Naive thymus-derived CD4-positive, alpha-beta T cell (primary cell): Measurements from ENCODE around the gene CD244. TPM values are rescaled to one million over a fixed set of nuclear protein-coding genes. Genes with fewer than 3 reads are reported as not detected.
"Not testable (repeated sequence)": the region's sequence is repeated elsewhere in the genome, so short reads cannot be mapped to it uniquely, and the experiment has no call there.

Source experiments
- ATAC-seq: fragments of 150-1000 bp; cut with Tn5 transposase; 2 replicates; pipeline ENCODE4 v1.10.0; 2021; ENCODE audit warnings: mild to moderate bottlenecking, moderate library complexity
- CTCF ChIA-PET: fragments of 350-600 bp; sonication (Branson Sonifier 250); formaldehyde crosslinking; loops from one replicate; lab custom pipeline; 2021; ENCODE audit warnings: antibody characterized with exemption; lab: Charles Lee
- POLR2A ChIA-PET: fragments of 350-600 bp; sonication (Branson Sonifier 250); formaldehyde crosslinking; loops from one replicate; lab custom pipeline; 2021; ENCODE audit warnings: antibody characterized with exemption, inconsistent platforms; lab: Charles Lee
- DNase-seq, 9 donors: peaks; one replicate each; pipeline versions ENCODE4 v3.0.0 to v3.0.0-alpha.2; 2020 to 2022; ENCODE audit warnings: mixed read lengths in 1 of 9
- H3K27ac ChIP-seq: one replicate; pipeline ENCODE4 v1.7.0; 2013; ENCODE audit warnings: mild to moderate bottlenecking, low read depth, low read length, moderate library complexity
- H3K27me3 ChIP-seq, 2 donors: one replicate each; pipeline ENCODE4 v1.7.0; 2013; ENCODE audit warnings: low read length in 2 of 2, mild to moderate bottlenecking in 2 of 2, moderate library complexity in 2 of 2; ENCODE audit not compliant: control insufficient read depth in 2 of 2, insufficient read depth in 2 of 2
- H3K36me3 ChIP-seq, 3 experiments: 1 replicate in 2 of 3; 2 replicates in 1 of 3; pipeline ENCODE4 v1.7.0; 2013; ENCODE audit warnings: low read length in 3 of 3, mild to moderate bottlenecking in 3 of 3, moderate library complexity in 1 of 3; ENCODE audit not compliant: insufficient read depth in 3 of 3, control insufficient read depth in 2 of 3
- H3K4me1 ChIP-seq, 2 donors: one replicate each; pipeline ENCODE4 v1.7.0; 2013; ENCODE audit warnings: low read length in 2 of 2, mild to moderate bottlenecking in 2 of 2, moderate library complexity in 1 of 2; ENCODE audit not compliant: control insufficient read depth in 2 of 2, insufficient read depth in 2 of 2
- H3K4me3 ChIP-seq: 2 replicates; pipeline ENCODE4 v1.7.0; 2013; ENCODE audit warnings: mild to moderate bottlenecking, low read length
- H3K9me3 ChIP-seq, 3 experiments: 1 replicate in 2 of 3; 2 replicates in 1 of 3; pipeline ENCODE4 v1.7.0; 2013; ENCODE audit warnings: low read length in 3 of 3; ENCODE audit not compliant: control insufficient read depth in 2 of 3
- H3K27ac Mint-ChIP-seq, 9 donors: one replicate each; pipeline ENCODE4 v1.8.0; 2020 to 2022; ENCODE audit warnings: mixed read lengths in 9 of 9, mild to moderate bottlenecking in 8 of 9, moderate library complexity in 5 of 9, inconsistent platforms in 2 of 9
- H3K27me3 Mint-ChIP-seq, 5 donors: one replicate each; pipeline ENCODE4 v1.8.0; 2021 to 2022; ENCODE audit warnings: mixed read lengths in 5 of 5, mild to moderate bottlenecking in 1 of 5
- H3K36me3 Mint-ChIP-seq, 5 donors: one replicate each; pipeline ENCODE4 v1.8.0; 2020 to 2022; ENCODE audit warnings: mixed read lengths in 5 of 5, mild to moderate bottlenecking in 3 of 5, inconsistent platforms in 1 of 5
- H3K4me1 Mint-ChIP-seq, 7 donors: one replicate each; pipeline ENCODE4 v1.8.0; 2020 to 2022; ENCODE audit warnings: mixed read lengths in 7 of 7, mild to moderate bottlenecking in 3 of 7, inconsistent platforms in 1 of 7
- H3K4me3 Mint-ChIP-seq, 10 donors: one replicate each; pipeline ENCODE4 v1.8.0; 2020 to 2022; ENCODE audit warnings: mild to moderate bottlenecking in 10 of 10, mixed read lengths in 10 of 10, moderate library complexity in 6 of 10, inconsistent platforms in 2 of 10
- H3K9me3 Mint-ChIP-seq, 11 donors: one replicate each; pipeline ENCODE4 v1.8.0; 2020 to 2022; ENCODE audit warnings: mixed read lengths in 11 of 11, mild to moderate bottlenecking in 4 of 11, inconsistent platforms in 1 of 11, moderate library complexity in 1 of 11
- intact Hi-C, 2 donors: fragments of 100-400 bp; cut with micrococcal nuclease; formaldehyde crosslinking; loops; one replicate each; pipeline ENCODE4 v1.15.1; 2023
- polyA plus RNA-seq, 2 donors: library from polyadenylated mRNA; unstranded; fragments of 300-500 nt; fragmentation: Illumina TruSeq; gene quantifications; one replicate each; pipeline ENCODE4 v1.2.3, GENCODE V29; 2021
- total RNA-seq, 6 experiments: library from RNA in 5 of 6; stranded (reverse) in 5 of 6; gene quantifications; 1 replicate in 5 of 6; 2 replicates in 1 of 6; pipeline ENCODE4 v1.2.3 and lab custom pipeline; 2021 to 2026

Gene CD244
- total and polyA plus RNA-seq, 7 experiments from 2014 or later, result 0.27 to 33.6 (median 3.9) TPM

- Mint-ChIP-seq H3K36me3 (no peaks in the 10 kb centered on the region), H3K4me1 (no peaks in the 10 kb centered on the region), H3K27me3 (peaks cover 0 to 26% (median 0%) of the 10 kb centered on the region in 5 donors), H3K27ac (no peak overlapping the region), H3K9me3 (peaks cover 0 to 3% (median 0%) of the 10 kb centered on the region in 11 donors), H3K4me3 (no peak overlapping the region)
- no peaks in the 10 kb centered on the region for H3K9me3 ChIP-seq
- H3K4me1 ChIP-seq, result no peaks in the 10 kb centered on the region
- no peak overlapping the region for H3K27ac ChIP-seq
- H3K36me3 ChIP-seq, result no peaks in the 10 kb centered on the region
- no peak for ATAC-seq
- ChIA-PET POLR2A (no interaction called here), CTCF (no interaction called here)
- H3K4me3 ChIP-seq, result no peak overlapping the region
- intact Hi-C loops, result no loop called here
- no peak for DNase-seq
- no peaks in the 10 kb centered on the region for H3K27me3 ChIP-seq
These were observed 42.3 kb upstream of the CD244 start for GRCh38 chr1:160904783-160905616.

DNA sequence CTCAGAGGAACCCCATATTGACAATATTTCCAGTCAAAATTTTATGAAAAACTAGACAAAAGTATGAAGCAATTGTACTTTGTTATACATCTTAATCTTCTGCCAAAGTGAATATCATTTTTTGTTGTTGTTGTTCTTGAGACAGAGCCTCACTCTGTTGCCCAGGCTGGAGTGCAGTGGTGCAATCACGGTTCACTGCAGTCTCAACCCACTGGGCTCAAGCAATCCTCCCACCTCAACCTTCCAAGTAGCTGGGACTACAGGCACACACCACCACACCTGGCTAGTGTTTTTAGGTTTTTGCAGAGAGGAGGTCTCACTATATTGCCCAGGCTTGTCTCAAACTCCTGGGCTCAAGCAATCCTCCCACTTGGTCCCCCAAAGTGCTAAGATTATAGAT is 39.6 kb upstream of the CD244 start:
- H3K4me3 Mint-ChIP-seq, H3K4me1 Mint-ChIP-seq, intact Hi-C loops, H3K4me3 ChIP-seq, H3K9me3 Mint-ChIP-seq, DNase-seq, POLR2A ChIA-PET, H3K36me3 ChIP-seq, H3K27ac Mint-ChIP-seq, ATAC-seq, H3K27ac ChIP-seq, H3K9me3 ChIP-seq, CTCF ChIA-PET, H3K36me3 Mint-ChIP-seq, H3K27me3 ChIP-seq, H3K4me1 ChIP-seq: not testable (repeated sequence)
- peaks cover 0 to 48% (median 0%) of the 10 kb centered on the region in 5 donors for H3K27me3 Mint-ChIP-seq

GRCh38 chr1:160901768-160902167 is 39.1 kb upstream of the CD244 start:
- H3K27ac ChIP-seq, result no peak overlapping the region
- Mint-ChIP-seq H3K4me1 (no peaks in the 10 kb centered on the region), H3K27me3 (peaks cover 0 to 51% (median 2%) of the 10 kb centered on the region in 5 donors), H3K9me3 (peaks cover 0 to 7% (median 0%) of the 10 kb centered on the region in 11 donors), H3K36me3 (peaks cover 0 to 3% (median 0%) of the 10 kb centered on the region in 5 donors), H3K27ac (no peak overlapping the region), H3K4me3 (no peak overlapping the region)
- H3K9me3 ChIP-seq, result no peaks in the 10 kb centered on the region
- H3K4me1 ChIP-seq, result no peaks in the 10 kb centered on the region
- no peak overlapping the region for H3K4me3 ChIP-seq
- ATAC-seq (no peak), DNase-seq (no peak)
- POLR2A ChIA-PET, result no interaction called here
- no peaks in the 10 kb centered on the region for H3K36me3 ChIP-seq
- CTCF ChIA-PET, result no interaction called here
- no peaks in the 10 kb centered on the region for H3K27me3 ChIP-seq
- intact Hi-C loops, result no loop called here

- H3K4me3 ChIP-seq, H3K27ac ChIP-seq, H3K4me3 Mint-ChIP-seq, intact Hi-C loops, H3K27me3 ChIP-seq, H3K9me3 Mint-ChIP-seq, H3K27ac Mint-ChIP-seq, H3K4me1 Mint-ChIP-seq, H3K4me1 ChIP-seq, H3K36me3 ChIP-seq, DNase-seq, CTCF ChIA-PET, H3K36me3 Mint-ChIP-seq, H3K9me3 ChIP-seq, POLR2A ChIA-PET, ATAC-seq: not testable (repeated sequence)
- peaks cover under 1 to 58% (median 7%) of the 10 kb centered on the region in 5 donors for H3K27me3 Mint-ChIP-seq
These were observed 38.0 kb upstream of the CD244 start for GRCh38 chr1:160900683-160901082.

DNA sequence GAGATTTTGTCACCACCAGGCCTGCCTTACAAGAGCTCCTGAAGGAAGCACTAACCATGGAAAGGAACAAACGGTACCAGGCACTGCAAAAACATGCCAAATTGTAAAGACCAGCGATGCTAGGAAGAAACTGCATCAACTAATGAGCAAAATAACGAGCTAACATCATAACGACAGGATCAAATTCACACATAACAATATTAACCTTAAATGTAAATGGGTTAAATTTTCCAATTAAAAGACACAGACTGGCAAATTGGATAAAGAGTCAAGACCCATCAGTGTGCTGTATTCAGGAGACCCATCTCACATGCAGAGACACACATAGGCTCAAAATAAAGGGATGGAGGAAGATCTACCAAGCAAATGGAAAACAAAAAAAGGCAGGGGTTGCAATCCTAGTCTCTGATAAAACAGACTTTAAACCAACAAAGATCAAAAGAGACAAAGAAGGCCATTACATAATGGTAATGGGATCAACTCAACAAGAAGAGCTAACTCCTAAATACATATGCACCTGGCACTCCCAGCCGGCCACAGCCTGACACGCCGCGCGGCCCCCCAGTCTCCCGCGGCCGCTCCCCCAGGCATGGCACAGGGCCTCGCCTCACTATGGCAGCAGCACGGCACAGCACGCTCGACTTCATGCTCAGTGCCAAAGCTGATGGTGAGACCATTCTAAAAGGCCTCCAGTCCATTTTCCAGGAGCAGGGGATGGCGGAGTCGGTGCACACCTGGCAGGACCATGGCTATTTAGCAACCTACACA is 31.9 kb upstream of the CD244 start:
- H3K4me1 Mint-ChIP-seq, H3K4me1 ChIP-seq, H3K27me3 ChIP-seq, H3K4me3 Mint-ChIP-seq, H3K27ac Mint-ChIP-seq, ATAC-seq, H3K9me3 ChIP-seq, H3K27ac ChIP-seq, intact Hi-C loops, H3K36me3 ChIP-seq, H3K4me3 ChIP-seq, DNase-seq, POLR2A ChIA-PET: not testable (repeated sequence)
- Mint-ChIP-seq H3K9me3 (peaks cover 0 to 17% (median 10%) of the 10 kb centered on the region in 11 donors), H3K36me3 (peaks cover 0 to 19% (median 4%) of the 10 kb centered on the region in 5 donors), H3K27me3 (peaks cover 7 to 74% (median 14%) of the 10 kb centered on the region in 5 donors)
- CTCF ChIA-PET, result interaction anchor here (1.0 kb wide), 1 partner anchor 60 kb away, joined by 3 read pairs; no protein-coding TSS in a partner anchor

DNA sequence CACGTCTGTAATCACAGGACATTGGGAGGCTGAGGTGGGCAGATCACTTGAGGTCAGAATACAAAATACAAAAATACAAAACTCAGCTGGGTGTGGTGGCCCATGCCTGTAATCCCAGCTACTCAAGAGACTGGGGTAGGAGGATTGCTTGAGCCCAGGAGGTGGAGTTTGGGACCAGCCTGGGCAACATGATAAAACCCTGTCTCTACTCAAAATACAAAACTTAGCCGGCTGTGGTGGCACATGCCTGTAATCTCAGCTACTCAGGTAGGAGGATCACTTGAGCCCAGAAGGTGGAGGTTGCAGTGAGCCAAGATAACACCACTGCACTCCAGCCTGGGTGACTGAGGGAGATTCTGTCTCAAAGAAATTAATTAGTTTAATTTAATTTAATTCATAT is 28.8 kb upstream of the CD244 start:
- no peak overlapping the region for H3K27ac Mint-ChIP-seq
- no peak overlapping the region for H3K4me3 Mint-ChIP-seq
- peaks cover 0 to 16% (median 4%) of the 10 kb centered on the region in 5 donors for H3K36me3 Mint-ChIP-seq
- Histone ChIP-seq H3K36me3 (no peaks in the 10 kb centered on the region), H3K27me3 (no peaks in the 10 kb centered on the region), H3K4me1 (no peaks in the 10 kb centered on the region), H3K9me3 (no peaks in the 10 kb centered on the region), H3K4me3 (no peak overlapping the region), H3K27ac (no peak overlapping the region)
- no peak for DNase-seq
- intact Hi-C loops, result no loop called here
- POLR2A ChIA-PET, result no interaction called here
- no peaks in the 10 kb centered on the region for H3K4me1 Mint-ChIP-seq
- no peak for ATAC-seq
- H3K9me3 Mint-ChIP-seq, result peaks cover 0 to 17% (median 9%) of the 10 kb centered on the region in 11 donors
- CTCF ChIA-PET, result no interaction called here
- peaks cover 2 to 51% (median 14%) of the 10 kb centered on the region in 5 donors for H3K27me3 Mint-ChIP-seq
